Left forelimb (tissue), 1 donor: ENCODE results near the gene CDC42BPG.
"Not testable (repeated sequence)": the region's sequence is repeated elsewhere in the genome, so short reads cannot be mapped to it uniquely, and the experiment has no call there.

Experiments
- DNase-seq: peaks from one replicate; pipeline ENCODE4 v3.0.0-alpha.2; 2018; ENCODE audit warnings: low spot score

CDC42BPG gene

DNA sequence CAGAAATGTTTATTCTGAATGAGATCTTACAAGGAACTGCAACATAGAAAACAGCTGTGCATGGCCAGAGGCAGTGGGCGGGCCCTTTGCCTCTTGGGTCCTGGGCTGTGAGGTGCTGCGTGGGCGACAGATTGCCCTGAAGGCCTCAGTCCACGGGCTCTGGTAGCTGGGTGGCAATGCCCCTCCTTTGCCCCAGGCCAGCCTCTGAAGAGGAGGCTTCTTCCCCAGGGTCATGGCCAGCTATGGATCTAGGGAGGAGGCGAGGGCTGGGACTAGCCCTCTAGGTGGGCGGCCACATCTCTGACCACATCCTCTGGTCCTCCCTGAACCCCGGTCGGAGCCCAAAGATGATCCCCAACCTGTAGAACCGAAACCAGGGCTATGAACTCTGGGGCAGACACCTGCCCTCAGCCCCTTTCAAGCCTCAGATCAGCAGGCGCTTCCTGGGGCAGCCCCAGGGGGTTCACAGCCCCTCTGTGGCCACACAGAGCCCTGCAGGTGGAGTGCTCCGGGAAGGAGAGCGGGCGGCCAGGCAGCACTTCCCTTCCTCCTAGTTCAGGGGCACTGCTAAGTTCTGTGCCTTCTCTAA lies 6.6 kb upstream of the CDC42BPG start:
- DNase-seq, result no peak

DNA sequence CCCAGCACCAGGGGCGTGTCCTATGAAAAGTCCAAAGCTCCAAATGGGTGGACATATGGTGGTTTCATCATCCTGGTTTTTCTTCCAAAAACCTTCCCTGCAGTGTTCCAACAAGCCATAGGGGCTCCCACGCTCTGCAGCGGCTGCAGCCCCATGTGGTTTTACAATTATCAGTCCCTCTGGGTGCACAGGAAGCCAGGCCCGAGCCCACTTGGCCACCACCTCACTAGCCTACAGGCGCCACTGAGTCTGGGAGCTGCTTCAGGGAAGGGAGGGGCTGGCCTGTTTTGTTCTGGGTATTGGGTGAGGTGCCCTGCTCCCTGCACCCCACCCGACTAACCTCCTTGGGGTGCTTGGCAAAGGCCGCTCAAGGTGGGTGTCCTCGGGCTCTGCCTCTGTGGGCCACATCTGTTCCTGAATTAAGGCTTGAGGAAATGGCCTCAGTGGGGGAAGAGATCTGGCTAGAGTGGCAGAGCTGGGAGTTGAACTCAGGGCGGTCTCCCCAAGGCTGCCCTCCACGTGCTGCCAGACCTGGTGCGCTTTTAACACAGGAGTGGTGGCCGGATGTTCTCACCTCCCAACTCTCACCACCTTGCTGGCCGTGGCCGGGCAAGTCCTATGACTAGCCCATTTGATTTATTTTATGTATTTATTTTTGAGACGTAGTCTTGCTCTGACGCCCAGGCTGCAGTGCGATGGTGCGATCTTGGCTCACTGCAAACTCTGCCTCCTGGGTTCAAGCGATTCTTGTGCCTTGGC lies 5.3 kb upstream of the CDC42BPG start:
- no peak for DNase-seq

DNA sequence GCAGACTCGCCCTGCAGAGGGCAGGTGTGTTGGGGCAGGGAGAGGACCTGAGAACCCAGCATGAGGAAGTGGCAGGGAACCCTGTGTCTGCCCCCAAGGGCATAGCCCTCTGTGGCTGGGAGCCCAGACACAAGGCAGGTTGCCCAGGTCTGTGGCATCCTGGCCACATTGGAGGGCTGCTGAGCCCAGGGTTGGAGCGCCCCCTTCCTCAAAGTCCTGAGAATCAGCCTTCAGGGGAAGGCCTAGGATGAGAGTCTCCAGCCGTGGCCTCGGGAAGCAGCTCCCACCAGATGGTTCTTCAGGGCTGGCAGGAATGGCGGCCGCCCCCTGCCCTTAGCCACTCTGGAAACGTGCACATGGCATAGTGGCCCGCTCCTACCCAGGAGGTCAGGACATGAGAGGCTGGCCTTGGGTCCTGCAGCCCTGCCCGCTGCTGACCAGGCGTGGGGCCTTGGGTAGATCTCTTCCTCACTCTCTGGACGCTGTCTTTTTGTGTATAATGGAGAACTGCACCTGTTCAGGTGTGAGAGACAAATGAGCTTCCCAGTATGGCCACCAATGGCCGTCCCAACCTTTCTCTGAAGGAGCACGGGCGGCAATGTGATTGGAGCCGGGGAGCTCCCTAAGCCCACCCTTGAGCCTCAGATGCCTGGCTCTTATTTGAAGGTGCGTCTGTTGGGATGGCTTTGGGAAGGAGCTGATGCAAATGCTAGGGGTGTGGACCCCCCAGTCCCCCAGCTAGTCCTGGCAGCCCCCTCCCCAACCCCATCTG lies 4.6 kb upstream of the CDC42BPG start:
- no peak for DNase-seq

DNA sequence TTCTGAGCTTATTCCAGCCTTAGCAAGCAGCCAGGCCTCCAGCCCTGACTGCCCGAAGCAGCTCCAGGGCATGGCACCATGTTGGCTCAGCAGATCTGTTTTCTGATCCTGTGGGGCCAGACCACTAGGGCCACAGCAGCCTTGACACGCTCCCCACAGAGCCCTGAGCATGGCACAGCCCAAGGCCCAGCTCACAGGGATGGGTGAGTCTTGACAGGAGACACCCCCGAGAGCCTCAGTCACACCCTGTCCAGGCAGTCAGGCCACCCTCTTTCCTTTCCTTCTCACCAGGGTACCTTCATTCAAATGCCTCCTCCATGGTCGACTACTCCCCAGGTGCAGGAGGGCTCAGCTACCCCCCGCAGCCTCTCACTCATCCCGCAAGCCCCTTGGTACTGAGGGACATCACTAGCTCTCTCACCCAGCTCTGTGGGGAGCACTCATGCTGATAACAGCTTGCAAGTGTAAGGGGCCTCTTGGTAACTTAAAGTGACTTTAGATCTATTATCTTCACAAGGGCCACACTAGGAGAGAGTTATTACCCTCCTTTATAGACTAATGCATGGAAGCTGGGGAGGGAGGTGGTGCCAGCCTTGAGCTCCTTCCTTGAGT lies 3.9 kb upstream of the CDC42BPG start:
- no peak for DNase-seq

DNA sequence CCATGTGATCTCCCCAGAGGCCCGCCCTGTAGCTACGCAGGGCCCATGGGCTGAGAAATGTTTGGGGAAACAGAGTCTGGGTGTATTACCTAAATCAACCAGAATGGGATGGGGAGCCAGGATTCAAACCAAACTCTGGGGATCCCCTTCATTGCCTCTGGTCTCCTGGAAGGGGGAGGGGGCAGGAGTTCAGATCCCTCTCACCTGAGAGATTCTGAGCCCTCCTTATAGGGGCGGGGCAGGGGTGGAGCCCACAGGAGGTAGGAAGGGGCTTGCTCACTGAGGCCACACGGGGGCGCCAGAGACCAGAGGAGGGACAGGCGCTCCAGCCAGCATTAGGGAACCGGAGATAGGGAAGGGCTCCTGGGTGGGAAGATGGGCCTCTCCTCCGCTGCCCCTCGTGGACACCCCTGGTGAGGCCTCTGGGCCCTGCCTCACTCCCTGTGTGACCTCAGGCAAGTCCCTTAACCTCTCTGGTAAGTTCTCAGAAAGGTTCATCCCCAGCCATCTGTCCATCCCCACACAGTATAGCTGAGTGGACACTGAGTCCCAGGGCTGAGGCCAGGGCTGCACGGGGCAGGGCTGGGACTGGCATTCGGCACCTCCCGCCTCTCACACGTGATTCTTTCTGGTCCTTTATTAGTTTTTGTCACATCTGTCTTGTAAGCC lies 2.7 kb upstream of the CDC42BPG start:
- DNase-seq, result peak; percentile 95

DNA sequence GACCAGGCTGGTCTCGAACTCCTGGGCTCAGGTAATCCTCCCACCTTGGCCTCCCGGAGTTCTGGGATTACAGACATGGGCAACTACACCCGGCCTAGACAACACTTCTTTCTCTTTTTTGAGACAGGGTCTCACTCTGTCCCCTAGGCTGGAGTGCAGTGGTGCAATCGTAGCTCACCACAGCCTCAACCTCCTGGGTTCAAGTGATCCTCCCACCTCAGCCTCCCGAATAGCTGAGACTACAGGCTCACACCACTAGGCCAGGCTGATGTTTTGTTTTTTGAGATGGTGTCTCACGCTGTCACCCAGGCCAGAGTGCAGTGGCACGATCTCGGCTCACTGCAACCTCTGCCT lies 1.3 kb upstream of the CDC42BPG start:
- DNase-seq, result not testable (repeated sequence)

DNA sequence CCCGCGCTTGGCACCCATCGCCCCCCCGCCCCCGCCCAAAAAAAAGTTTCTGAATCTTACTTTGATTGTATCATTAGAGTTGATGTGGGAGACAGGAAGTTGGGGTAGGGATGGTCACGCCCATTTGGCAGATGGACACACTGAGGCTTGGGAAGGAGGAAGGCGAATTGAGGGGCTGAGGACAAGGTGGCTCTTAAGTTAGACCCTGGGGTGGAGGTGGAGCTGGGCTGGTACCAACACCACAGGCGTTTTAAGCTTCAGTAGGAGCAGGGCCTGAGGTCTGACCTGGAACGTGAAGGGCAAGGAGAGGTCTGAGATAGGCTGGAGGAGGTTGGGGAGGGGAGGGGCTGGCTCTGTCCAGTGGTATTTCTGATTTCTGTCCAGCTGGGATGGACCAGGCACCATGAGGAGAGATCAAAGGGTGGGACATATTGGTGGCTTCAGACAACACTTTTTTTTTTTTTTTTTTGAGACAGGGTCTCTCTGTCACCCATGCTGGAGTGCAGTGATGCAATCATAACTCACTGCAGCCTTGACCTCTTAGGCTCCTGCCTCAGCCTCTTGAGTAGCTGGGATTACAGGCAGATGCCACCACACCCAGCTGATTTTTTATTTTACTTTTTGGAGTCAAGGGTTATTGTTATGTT lies 799 bp upstream of the CDC42BPG start:
- DNase-seq, result no peak

DNA sequence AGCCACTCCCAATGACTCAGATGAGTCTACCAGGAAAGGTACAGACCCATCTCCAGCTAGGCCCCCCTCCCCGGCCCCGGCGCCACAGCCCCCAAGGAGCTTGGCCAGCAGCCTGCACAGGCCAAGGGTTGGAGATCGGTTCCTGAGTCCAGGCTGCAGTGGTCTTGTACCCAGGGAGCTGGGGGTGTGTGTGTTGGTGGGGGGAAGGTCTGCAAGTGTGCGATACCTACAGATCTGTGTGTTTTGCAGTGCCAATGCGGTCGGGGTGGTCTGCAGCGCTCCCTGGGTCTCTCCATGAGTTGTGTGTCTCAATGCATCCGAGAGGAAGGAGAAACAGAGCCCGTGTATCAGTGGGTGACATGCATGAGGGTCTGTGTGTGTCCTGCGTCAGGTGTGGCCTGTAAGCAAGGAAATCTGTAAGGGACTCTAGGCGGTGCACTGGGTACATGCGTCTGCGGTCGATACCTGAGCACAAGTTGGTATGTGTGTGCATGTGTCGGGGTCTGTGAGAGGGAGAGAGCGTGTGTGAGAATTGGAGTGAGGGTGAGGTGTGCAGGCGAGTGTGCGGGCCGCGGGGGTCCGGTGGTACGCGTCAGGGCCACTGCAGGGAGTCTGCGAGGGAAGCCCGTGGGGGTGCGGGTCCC lies 645 bp downstream of the CDC42BPG start:
- no peak for DNase-seq

DNA sequence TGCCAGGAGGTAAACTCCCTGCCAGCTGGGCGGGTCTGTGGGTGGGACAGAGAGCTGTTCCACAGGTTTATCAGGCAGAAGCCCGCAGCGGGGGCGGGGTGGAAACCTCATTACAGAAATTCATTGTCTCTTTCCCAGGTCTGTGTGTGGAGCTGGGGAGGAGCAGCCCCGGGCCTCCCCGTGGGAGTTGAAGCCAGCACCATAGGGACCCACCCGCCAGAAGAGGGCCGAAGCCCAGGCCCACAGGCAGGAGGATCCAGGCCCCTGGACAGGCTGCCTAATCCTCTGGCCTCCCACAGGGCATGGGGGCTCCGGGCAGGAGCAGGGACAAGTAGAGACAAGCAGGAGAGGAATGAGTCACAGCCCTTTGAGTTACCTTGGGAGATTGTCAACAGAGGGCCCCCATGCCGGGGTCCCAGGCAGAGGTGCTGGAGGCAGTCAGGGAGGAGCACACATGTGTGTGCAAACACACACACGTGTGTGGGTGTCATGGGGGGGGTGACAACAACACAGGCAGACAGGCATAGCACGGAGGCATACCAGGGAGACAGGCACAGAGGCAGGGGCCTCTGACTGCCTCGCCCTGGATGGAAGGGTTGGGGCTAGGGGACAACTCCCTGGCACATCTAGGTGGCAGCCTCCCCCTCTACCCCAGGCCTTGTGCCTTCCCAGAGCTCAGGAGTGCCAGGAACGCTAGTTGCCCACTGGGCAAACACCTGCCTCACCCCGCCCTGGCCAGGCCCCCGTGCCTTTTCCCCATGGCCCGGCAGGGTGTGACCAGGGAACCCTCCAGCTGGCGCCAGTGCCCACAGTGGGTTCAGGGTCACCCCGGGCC lies 1.4 kb downstream of the CDC42BPG start:
- no peak for DNase-seq

DNA sequence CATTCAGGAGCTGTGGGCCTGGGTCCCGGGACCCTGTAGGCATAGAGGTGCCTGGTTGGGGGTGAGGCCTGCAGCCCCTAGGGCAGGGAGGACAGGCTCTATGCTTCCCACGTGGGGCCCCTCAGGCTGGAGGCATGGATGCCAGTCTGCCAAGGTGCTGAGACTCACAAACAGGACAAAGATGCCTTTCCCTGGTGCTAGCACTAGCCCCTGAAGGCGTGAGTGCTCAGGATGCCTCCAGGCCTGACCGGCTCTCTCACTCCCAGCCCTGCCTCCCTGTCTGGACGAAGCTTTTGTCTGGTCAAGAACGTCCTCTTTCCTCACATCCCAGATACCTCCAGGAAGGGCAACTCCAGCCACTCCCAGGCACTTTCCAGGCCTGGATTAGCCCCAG lies 2.1 kb downstream of the CDC42BPG start:
- DNase-seq, result no peak

DNA sequence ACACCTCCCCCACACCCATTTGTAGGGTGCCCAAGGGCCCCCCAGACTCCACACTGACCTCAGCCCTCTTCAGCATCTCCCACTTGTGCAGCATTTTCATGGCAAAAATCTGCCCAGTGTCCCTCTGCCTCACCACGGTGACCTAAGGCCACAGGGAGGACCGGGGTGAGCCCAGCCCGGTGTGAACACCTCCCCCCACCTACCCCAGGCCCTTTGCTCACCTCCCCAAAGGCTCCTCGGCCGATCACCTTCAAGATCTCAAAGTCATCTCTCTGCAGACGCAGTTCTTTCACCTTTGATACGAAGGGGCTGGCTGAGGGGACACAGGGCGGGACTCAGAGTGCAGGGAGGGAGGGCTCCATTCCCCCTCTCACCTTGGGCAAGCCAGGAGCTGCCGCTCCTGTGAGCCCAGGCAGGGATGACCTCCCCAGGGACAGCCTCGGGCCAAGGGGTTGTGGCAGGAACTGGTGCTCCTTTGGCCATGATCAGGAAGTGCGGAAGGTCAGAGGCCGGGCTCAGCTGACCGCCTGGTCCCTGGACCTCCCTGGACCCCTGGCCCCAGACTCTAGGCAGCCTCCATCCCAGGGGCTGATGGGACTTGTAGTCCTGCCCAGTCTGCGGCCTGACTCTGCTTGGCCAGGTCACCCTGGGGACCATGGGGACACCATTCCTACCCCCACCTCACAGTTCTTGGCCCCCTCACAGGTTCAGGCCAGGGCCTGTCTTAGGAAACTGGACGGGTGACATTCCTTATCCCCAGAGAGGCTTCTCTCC lies 2.7 kb downstream of the CDC42BPG start:
- no peak for DNase-seq

DNA sequence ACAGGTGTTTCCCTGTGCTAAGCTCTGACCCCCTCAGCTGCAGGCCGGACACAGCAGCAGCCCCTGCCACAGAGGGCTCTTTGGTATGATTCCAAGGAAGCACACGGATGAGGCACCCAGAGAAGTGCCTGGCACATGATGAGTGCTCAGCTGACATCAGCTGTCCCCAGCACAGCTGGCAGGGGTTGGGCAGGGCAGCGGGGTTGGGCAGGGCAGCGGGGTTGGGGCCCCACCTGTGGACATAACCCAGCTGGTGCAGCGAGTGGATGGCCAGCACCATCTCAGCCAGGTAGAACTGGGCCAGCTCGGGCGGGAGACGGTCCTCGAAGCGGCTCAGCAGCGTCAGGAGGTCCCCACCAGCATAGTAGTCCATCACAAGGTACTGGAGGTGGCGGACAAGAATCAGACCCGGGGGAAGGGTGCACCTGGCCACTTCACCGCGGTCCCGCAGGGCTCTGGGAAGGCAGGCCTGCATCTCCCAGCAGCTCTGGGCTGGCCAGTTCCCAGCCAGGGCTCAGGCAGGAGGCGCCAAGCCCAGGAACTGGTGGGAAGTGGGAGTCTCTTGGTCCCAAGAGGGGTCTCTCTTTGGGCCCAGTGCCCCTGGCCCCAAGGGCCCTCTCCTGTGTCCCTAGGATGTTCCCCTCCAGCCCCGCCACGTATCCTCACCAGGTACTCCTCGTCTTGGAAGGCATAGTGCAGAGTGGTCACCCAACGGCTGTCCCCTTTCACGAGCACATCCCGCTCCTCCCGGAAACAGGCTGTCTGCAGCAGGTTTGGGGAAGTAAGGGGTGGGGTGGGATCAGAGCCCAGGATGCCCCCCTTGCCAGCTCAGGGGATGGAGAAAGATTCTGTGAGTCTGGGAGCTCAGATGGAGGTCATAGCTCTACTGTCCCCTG lies 4.3 kb downstream of the CDC42BPG start:
- DNase-seq, result no peak

DNA sequence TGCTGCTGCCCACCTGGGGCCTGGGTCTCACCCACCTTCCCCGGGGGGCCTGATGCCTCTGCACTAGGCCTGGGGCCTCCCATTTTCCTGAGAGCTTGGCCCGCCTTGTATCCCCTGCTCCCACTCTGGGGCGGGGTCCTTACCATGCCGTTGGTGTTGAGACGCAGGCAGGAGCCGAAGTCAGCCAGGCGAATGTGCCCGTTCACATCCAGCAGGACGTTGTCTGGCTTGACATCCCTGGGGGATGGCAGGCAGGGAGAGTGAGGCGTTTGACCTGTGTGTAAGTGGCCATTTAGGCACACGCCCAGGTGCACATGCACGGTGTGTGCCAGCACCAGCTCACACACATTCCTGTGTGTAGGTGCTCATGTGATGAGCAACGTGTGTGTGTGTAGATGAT lies 5.1 kb downstream of the CDC42BPG start:
- no peak for DNase-seq

DNA sequence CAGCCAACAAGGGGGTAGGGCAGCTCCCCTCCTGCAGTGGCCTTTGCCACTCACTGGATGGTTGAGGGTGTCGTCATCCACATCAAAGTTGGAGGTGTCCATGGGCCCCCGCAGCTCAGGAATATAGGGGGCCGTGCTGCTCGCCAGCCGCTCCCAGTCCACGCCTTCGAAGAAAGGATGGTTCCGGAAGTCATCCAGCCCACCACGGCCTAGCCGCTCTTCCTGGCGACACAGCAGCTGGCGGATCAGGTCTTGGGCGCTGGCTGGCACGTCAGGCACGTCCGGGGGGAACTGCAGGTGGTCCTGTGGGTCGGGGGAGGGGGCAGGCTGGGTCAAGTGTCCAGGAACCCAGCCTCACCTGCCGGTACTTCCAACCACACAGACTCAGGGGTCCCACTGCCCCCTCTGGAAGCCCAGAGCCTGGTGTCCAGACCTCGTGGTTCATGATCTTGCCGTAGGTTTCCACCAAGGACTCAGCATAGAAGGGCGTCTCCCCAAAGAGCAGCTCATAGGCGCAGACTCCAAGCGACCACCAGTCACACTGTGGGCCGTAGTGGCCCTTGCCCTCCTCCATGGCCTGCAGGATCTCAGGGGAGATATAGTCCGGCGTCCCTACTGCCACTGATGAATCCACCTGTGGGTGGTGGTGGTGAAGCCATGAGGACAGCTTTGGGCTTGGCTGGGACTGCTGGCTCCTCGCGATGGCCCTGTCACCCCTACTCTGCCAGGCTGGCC lies 5.7 kb downstream of the CDC42BPG start:
- DNase-seq, result no peak

DNA sequence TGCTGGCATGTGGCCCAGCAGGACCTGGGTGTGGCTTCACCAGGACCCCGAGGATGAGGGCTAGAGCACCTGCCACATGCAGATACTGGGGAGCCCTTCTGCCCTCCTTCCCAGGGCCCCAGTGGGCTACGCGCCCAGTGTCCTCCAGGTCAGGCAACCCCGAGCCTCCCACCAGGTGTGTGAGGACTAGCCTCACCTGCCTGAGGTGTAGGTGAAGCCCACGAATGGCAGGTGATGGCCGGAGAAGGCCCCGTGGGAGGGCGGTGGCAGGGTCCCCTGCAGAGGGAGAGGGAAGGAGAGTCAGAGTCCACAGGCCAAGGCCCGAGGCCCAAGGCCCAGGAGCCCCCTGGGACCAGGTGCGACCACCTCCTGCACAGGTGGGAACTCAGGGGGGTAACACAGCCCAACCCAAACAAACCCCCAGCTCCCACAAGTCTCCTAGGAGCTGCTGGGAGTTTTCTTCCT lies 6.5 kb downstream of the CDC42BPG start:
- DNase-seq, result no peak

DNA sequence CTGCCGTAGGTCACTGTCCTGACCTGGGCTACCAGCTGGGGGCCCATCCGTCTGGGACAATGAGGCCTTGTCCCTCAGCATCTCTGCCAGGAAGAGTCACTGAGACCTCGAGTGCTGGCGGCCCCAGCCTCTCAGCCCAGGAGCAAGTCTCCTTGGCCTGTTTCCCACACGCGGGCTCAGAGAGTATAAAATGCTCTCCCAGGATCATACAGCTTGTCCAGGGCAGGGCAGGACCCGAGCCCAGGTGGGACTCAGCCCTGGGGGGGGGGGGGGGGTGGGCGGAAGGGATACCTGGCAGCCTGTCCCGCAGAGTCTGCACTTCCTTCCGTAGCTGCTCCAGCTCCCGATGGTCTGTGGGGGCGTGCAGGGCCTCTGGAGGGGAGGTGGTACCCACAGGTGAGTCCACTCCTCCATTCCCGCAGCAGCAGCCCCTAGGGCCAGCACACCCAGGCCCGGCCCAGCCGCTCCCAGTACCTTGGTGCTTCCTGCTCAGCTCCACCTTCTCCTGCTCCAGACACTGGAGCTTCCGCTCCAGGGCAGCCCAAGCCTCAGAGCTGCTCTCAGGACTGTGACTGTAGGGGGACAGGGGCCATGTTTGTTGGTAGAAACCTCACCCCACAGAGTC lies 7.9 kb downstream of the CDC42BPG start:
- DNase-seq, result no peak
